GM11168 (cell line): ENCODE measurements around the gene TNFRSF18.
"Not testable (repeated sequence)": the region's sequence is repeated elsewhere in the genome, so short reads cannot be mapped to it uniquely, and the experiment has no call there.

Experiments used
- in situ Hi-C: fragments of 300-500 bp; cut with MboI; formaldehyde crosslinking; loops from one replicate; pipeline ENCODE4 v1.12.0; 2022; ENCODE audit warnings: low sequenced_read_pairs; ENCODE audit not compliant: unreplicated experiment

TNFRSF18 gene

GRCh38 chr1:1206376-1206965 lies at the start of gene TNFRSF18:
Gene TNFRSF18 (minus strand): TSS chr1:1206592. CDS start chr1:1206571, 21 bp downstream.
- in situ Hi-C loops = no loop called here

- in situ Hi-C loops = loop anchor here (10.0 kb wide), 1 partner anchor 141 kb away; the partner anchor contains the start of gene C1orf159
Observed at GRCh38 chr1:1255611-1256010, 49.2 kb upstream of the TNFRSF18 start.

- in situ Hi-C loops = loop anchor here (10.0 kb wide), 1 partner anchor 140 kb away; the partner anchor contains the start of gene C1orf159
Observed at GRCh38 chr1:1255078-1255477, 48.7 kb upstream of the TNFRSF18 start.

- in situ Hi-C loops = loop anchor here (10.0 kb wide), 1 partner anchor 140 kb away; the partner anchor contains the start of gene C1orf159
Observed at GRCh38 chr1:1254667-1254998, 48.2 kb upstream of the TNFRSF18 start.

GRCh38 chr1:1253972-1254666 lies 47.7 kb upstream of the TNFRSF18 start:
- in situ Hi-C loops = loop anchor here (10.0 kb wide), 1 partner anchor 139 kb away; the partner anchor contains the start of gene C1orf159

GRCh38 chr1:1253314-1253713 lies 46.9 kb upstream of the TNFRSF18 start:
- in situ Hi-C loops = loop anchor here (10.0 kb wide), 1 partner anchor 139 kb away; the partner anchor contains the start of gene C1orf159

- in situ Hi-C loops = loop anchor here (10.0 kb wide), 1 partner anchor 136 kb away; the partner anchor contains the start of gene C1orf159
Observed at GRCh38 chr1:1250786-1251284, 44.4 kb upstream of the TNFRSF18 start.

GRCh38 chr1:1248009-1248913 lies 41.9 kb upstream of the TNFRSF18 start:
- in situ Hi-C loops = not testable (repeated sequence)

GRCh38 chr1:1247341-1247913 lies 41.0 kb upstream of the TNFRSF18 start:
- in situ Hi-C loops = no loop called here

GRCh38 chr1:1246577-1247340 lies 40.4 kb upstream of the TNFRSF18 start, which contains the start of gene C1QTNF12:
Gene C1QTNF12 (minus strand): TSS chr1:1246722. CDS start chr1:1246690, 32 bp downstream.
- in situ Hi-C loops = no loop called here

- in situ Hi-C loops = no loop called here
Observed at GRCh38 chr1:1245817-1246576, 39.6 kb upstream of the TNFRSF18 start.

- in situ Hi-C loops = no loop called here
Observed at GRCh38 chr1:1245178-1245816, 38.9 kb upstream of the TNFRSF18 start.

GRCh38 chr1:1244192-1244811 lies 37.9 kb upstream of the TNFRSF18 start:
- in situ Hi-C loops = no loop called here

- in situ Hi-C loops = no loop called here
Observed at GRCh38 chr1:1243807-1244191, 37.4 kb upstream of the TNFRSF18 start.

GRCh38 chr1:1243266-1243660 lies 36.9 kb upstream of the TNFRSF18 start:
- in situ Hi-C loops = no loop called here

- in situ Hi-C loops = no loop called here
Observed at GRCh38 chr1:1242461-1243265, 36.3 kb upstream of the TNFRSF18 start.
